GM12891 (cell line): ENCODE measurements around the gene C1RL.

Experiments used
- DNase-seq: peaks from one replicate; pipeline ENCODE4 v3.0.0; 2011; ENCODE audit warnings: low spot score; ENCODE audit not compliant: insufficient read length
- FAIRE-seq: peaks from 2 replicates; lab custom pipeline; 2011; peaks lifted over from hg19 to GRCh38; lab: Jason Lieb, UNC
- PAX5 ChIP-seq: IDR thresholded peaks from 2 replicates; pipeline ENCODE4 v1.6.1; 2011; ENCODE audit warnings: low read length, moderate library complexity, mild to moderate bottlenecking; ENCODE audit not compliant: insufficient read depth, severe bottlenecking
- POLR2A ChIP-seq: IDR thresholded peaks from 2 replicates; pipeline ENCODE4 v1.6.1; 2011; ENCODE audit warnings: low read depth, low read length, control low read depth
- POLR2AphosphoS5 ChIP-seq: IDR thresholded peaks from 2 replicates; pipeline ENCODE4 v1.6.1; 2011; ENCODE audit warnings: low read depth, low read length, control low read depth
- POU2F2 ChIP-seq: IDR thresholded peaks from 2 replicates; pipeline ENCODE4 v1.6.1; 2011; ENCODE audit warnings: low read depth, mild to moderate bottlenecking, control low read depth, low read length, moderate library complexity
- SPI1 ChIP-seq: IDR thresholded peaks from 2 replicates; pipeline ENCODE4 v1.6.1; 2011; ENCODE audit warnings: low read depth, low read length, control low read depth
- TAF1 ChIP-seq: IDR thresholded peaks from 2 replicates; pipeline ENCODE4 v1.6.1; 2011; ENCODE audit warnings: low read depth, low read length, control low read depth

The C1RL gene

DNA sequence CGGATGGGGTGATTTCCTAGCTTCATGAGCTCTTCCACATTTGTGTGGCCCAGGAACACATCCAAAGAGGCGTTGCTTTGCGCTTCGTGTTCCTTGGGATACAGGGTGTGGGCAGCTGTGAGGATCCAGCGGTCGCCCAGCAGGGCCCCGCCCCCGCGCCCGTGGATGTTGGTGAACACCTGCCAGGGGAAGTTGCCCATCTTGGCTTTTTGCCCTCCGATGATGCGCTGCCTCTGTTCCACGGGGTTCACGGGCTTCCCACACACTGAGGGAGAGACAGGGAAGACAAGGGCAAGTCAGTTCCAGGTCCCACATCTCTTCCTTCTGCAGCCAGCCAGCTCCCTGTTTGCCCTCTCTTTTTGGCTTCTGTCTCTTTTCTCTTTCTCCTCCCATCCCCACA lies 28.0 kb downstream of the C1RL start:
- no peak for DNase-seq
- TF ChIP-seq POLR2A (no peak), TAF1 (no peak), POLR2AphosphoS5 (no peak), POU2F2 (no peak), SPI1 (no peak), PAX5 (no peak)
- FAIRE-seq = no peak

- FAIRE-seq = no peak
- TF ChIP-seq POLR2AphosphoS5 = no peak
- no peak for TF ChIP-seq TAF1
- no peak for TF ChIP-seq PAX5
- TF ChIP-seq SPI1 = no peak
- no peak for TF ChIP-seq POU2F2
- TF ChIP-seq POLR2A = no peak
- no peak for DNase-seq
Observed at GRCh38 chr12:7079826-7080125, 29.2 kb downstream of the C1RL start.

GRCh38 chr12:7078163-7078562 lies 30.9 kb downstream of the C1RL start:
- DNase-seq (no peak), FAIRE-seq (no peak)
- TF ChIP-seq TAF1 (no peak), POLR2A (no peak)

GRCh38 chr12:7076493-7076892 lies 32.5 kb downstream of the C1RL start:
- FAIRE-seq (no peak), DNase-seq (no peak)
- TF ChIP-seq POLR2A (no peak), TAF1 (no peak), PAX5 (no peak), SPI1 (no peak), POLR2AphosphoS5 (no peak), POU2F2 (no peak)

GRCh38 chr12:7075939-7076338 lies 33.1 kb downstream of the C1RL start:
- TF ChIP-seq SPI1 (no peak), POLR2AphosphoS5 (no peak), POLR2A (no peak), TAF1 (no peak), PAX5 (no peak), POU2F2 (no peak)
- FAIRE-seq (no peak), DNase-seq (no peak)

DNA sequence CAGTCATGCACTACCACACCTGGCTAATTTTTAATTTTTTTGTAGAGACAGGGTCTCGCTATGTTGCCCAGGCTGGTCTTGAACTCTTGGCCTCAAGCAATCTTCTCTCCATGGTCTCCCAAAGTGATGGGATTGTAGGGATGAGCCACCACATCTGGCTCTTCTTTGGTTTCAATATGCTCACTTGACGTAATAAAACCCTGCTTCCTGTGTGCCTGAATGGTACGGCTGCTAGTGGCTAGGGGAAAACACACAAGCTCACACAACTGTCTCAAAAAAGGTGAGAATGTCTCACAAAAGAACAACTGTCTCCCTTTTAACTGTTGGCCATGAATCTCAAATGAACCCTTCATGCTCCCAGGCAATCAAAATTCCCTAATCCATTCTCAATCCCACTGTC lies 33.5 kb downstream of the C1RL start:
- TF ChIP-seq PAX5 = no peak
- TF ChIP-seq TAF1 = no peak
- TF ChIP-seq POU2F2 = no peak
- TF ChIP-seq POLR2AphosphoS5 = no peak
- TF ChIP-seq SPI1 = no peak
- no peak for TF ChIP-seq POLR2A
- FAIRE-seq (no peak), DNase-seq (no peak)

DNA sequence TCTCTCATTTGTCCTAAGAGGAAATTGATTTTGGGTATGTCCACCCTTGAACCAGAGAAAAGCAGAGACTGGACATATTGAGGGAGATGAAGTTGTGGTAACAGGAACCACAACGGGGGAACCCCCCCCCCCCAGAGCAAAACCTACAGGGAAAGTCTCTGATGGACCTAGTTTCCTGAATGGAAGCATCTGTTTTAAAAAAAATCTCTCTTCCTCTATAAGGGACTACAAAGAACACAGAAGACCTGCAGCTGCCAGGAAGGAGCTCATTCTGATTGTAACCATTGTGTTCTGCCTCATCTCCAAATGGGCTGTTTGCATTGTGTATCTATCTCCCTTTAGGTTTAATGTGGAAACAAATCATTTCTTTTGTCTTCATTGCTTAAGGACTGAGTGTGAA lies 35.1 kb downstream of the C1RL start:
- DNase-seq (no peak), FAIRE-seq (no peak)
- TF ChIP-seq POLR2AphosphoS5 = no peak
- TF ChIP-seq SPI1 = no peak
- no peak for TF ChIP-seq PAX5
- no peak for TF ChIP-seq POLR2A
- no peak for TF ChIP-seq TAF1
- TF ChIP-seq POU2F2 = no peak

- TF ChIP-seq POU2F2 = no peak
- FAIRE-seq (peak; percentile 28), DNase-seq (no peak)
Observed at GRCh38 chr12:7072554-7072953, 36.5 kb downstream of the C1RL start.

DNA sequence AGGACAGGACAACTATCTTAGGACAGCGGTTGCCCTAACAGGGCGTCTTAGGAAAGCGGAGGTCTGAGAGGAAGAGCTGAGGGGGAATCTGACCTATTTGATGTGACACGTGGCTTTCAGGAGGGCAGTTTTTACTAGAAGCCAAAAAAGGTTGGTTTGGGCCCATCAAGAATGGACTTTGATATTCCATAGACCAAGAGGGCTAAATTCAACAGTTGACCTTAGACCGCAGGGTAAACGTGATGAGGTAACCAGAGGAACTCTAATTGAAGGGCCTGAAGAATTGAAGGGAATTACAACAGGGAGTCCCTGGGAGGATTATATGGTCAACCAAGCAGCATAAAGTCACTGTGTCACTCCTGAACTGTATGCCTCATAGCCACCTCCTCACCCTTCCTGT lies 37.0 kb downstream of the C1RL start:
- DNase-seq (no peak), FAIRE-seq (no peak)
- TF ChIP-seq SPI1 = no peak
- no peak for TF ChIP-seq POU2F2
- no peak for TF ChIP-seq TAF1
- no peak for TF ChIP-seq POLR2A
- TF ChIP-seq PAX5 = no peak
- TF ChIP-seq POLR2AphosphoS5 = no peak

DNA sequence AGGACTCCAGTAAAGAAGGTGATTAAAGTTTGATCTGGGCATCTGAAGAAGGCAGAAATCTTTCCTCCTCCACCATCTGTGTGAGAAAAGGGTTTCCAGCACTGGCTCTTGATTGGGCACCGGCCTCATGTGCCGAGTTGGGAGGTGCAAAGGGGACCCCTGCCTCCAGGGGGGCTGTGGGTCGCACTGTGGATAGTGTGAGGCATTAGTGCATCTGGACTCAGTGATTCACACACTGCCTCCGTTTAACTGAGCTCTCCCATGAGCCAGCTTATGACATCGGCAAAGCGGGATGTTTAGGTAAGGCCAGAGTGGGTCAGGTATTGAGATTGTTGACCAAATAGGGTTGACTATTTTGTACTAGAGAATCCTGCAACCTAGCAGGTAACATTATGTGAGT lies 39.6 kb downstream of the C1RL start:
- DNase-seq = no peak
- FAIRE-seq = no peak
- TF ChIP-seq POLR2A (no peak), TAF1 (no peak), POU2F2 (no peak), SPI1 (no peak), PAX5 (no peak), POLR2AphosphoS5 (no peak)
